DND-41 (cell line): Measurements from ENCODE around the gene PELI2.

ENCODE experiments used
- ATAC-seq: fragments of 200-7000 bp; cut with Tn5 transposase; 3 replicates; pipeline ENCODE4 v1.9.1; 2021; ENCODE audit warnings: low read depth; ENCODE audit not compliant: insufficient read depth
- DNase-seq: peaks from one replicate; pipeline ENCODE4 v3.0.0-alpha.2; 2020
- H2AFZ ChIP-seq: 2 replicates; pipeline ENCODE4 v1.6.0; 2012; ENCODE audit warnings: low read depth, low read length
- H3K27ac ChIP-seq: 2 replicates; pipeline ENCODE4 v1.5.1; 2012; ENCODE audit warnings: low read length, inconsistent platforms
- H3K27me3 ChIP-seq: fragments of 200-600 bp; sonication (generic); 2 replicates; pipeline ENCODE4 v1.6.0; 2012; ENCODE audit warnings: low read length, mild to moderate bottlenecking, inconsistent platforms; ENCODE audit not compliant: insufficient read depth, poor library complexity
- H3K36me3 ChIP-seq: 2 replicates; pipeline ENCODE4 v1.5.1; 2012; ENCODE audit warnings: low read length, inconsistent platforms; ENCODE audit not compliant: insufficient read depth
- H3K4me1 ChIP-seq: 2 replicates; pipeline ENCODE4 v1.5.1; 2012; ENCODE audit warnings: mild to moderate bottlenecking, low read length; ENCODE audit not compliant: insufficient read depth
- H3K4me2 ChIP-seq: 2 replicates; pipeline ENCODE4 v1.6.0; 2012; ENCODE audit warnings: mild to moderate bottlenecking, moderate library complexity, low read length, inconsistent platforms; ENCODE audit not compliant: insufficient read depth
- H3K4me3 ChIP-seq, 2 experiments: fragments of 200-600 bp in 1 of 2; shearing (Covaris generic) in 1 of 2; 2 replicates each; pipeline ENCODE4 v1.5.1; 2012 to 2016; ENCODE audit warnings: inconsistent platforms in 2 of 2, low read length in 2 of 2, mild to moderate bottlenecking in 2 of 2, low read depth in 1 of 2, moderate library complexity in 1 of 2
- H3K79me2 ChIP-seq: 2 replicates; pipeline ENCODE4 v1.6.0; 2012; ENCODE audit warnings: low read length, inconsistent platforms; ENCODE audit not compliant: insufficient read depth
- H3K9ac ChIP-seq: 2 replicates; pipeline ENCODE4 v1.6.0; 2012; ENCODE audit warnings: low read depth, mild to moderate bottlenecking, inconsistent platforms, low read length, moderate library complexity
- H3K9me3 ChIP-seq: 2 replicates; pipeline ENCODE4 v1.5.1; 2012; ENCODE audit warnings: low read length, moderate library complexity, mild to moderate bottlenecking, inconsistent platforms; ENCODE audit not compliant: insufficient read depth, severe bottlenecking
- H4K20me1 ChIP-seq: 2 replicates; pipeline ENCODE4 v1.6.0; 2012; ENCODE audit warnings: low read length; ENCODE audit not compliant: insufficient read depth
- CTCF ChIP-seq: IDR thresholded peaks from 2 replicates; pipeline ENCODE4 v1.5.1; 2012; ENCODE audit warnings: borderline replicate concordance, low read length, moderate library complexity, mild to moderate bottlenecking; ENCODE audit not compliant: poor library complexity, severe bottlenecking; ENCODE audit errors: extremely low read depth
- EZH2 ChIP-seq: IDR thresholded peaks from 3 replicates; pipeline ENCODE4 v1.6.1; 2012; ENCODE audit warnings: borderline replicate concordance, low read depth, mild to moderate bottlenecking, moderate library complexity, low read length, inconsistent platforms; ENCODE audit not compliant: severe bottlenecking

The PELI2 gene

GRCh38 chr14:56300495-56300894 lies 182.3 kb downstream of the PELI2 start:
- no peak overlapping the region for H3K27ac ChIP-seq
- no peak for ATAC-seq

GRCh38 chr14:56304456-56304855 lies 186.2 kb downstream of the PELI2 start:
- no peaks in the 10 kb centered on the region for H3K27me3 ChIP-seq
- peaks cover 9% of the 10 kb centered on the region; the same call in 1 of the 2 replicates for H3K36me3 ChIP-seq
- H4K20me1 ChIP-seq: no peaks in the 10 kb centered on the region
- no peaks in the 10 kb centered on the region for H3K79me2 ChIP-seq
- no peak overlapping the region for H3K27ac ChIP-seq
- ATAC-seq (no peak), DNase-seq (no peak)
- no peak overlapping the region for H3K4me2 ChIP-seq
- H3K9ac ChIP-seq: no peak overlapping the region
- no peaks in the 10 kb centered on the region for H3K9me3 ChIP-seq
- no peak overlapping the region for H2AFZ ChIP-seq
- no peak overlapping the region for H3K4me3 ChIP-seq
- H3K4me1 ChIP-seq: no peaks in the 10 kb centered on the region
- no peak for TF ChIP-seq CTCF
- no peak for TF ChIP-seq EZH2

More at GRCh38 chr14:56300495-56300894, 182.3 kb downstream of the PELI2 start:
- Histone ChIP-seq H3K4me2 (no peak overlapping the region), H3K79me2 (peaks cover 2% of the 10 kb centered on the region), H3K9me3 (no peaks in the 10 kb centered on the region), H3K4me1 (no peaks in the 10 kb centered on the region), H3K27me3 (no peaks in the 10 kb centered on the region), H2AFZ (no peak overlapping the region), H3K9ac (no peak overlapping the region), H3K36me3 (peaks cover 43% of the 10 kb centered on the region), H4K20me1 (0 out of 2 replicates have a peak, but pooled peaks cover 4% of the 10 kb centered on the region), H3K4me3 (no peak overlapping the region)
- no peak for DNase-seq
- no peak for TF ChIP-seq CTCF
- TF ChIP-seq EZH2: no peak

GRCh38 chr14:56309198-56309597 lies 191.0 kb downstream of the PELI2 start:
- Histone ChIP-seq H3K79me2 (no peaks in the 10 kb centered on the region), H4K20me1 (no peaks in the 10 kb centered on the region), H2AFZ (no peak overlapping the region), H3K27me3 (no peaks in the 10 kb centered on the region), H3K9me3 (no peaks in the 10 kb centered on the region), H3K4me3 (no peak overlapping the region), H3K4me1 (no peaks in the 10 kb centered on the region), H3K36me3 (0 out of 2 replicates have a peak, but pooled peaks cover 3% of the 10 kb centered on the region), H3K9ac (no peak overlapping the region), H3K4me2 (no peak overlapping the region), H3K27ac (no peak overlapping the region)
- no peak for TF ChIP-seq EZH2
- TF ChIP-seq CTCF: no peak
- DNase-seq (no peak), ATAC-seq (no peak)

- Histone ChIP-seq H3K9me3 (no peaks in the 10 kb centered on the region), H3K36me3 (0 out of 2 replicates have a peak, but pooled peaks cover 3% of the 10 kb centered on the region), H3K4me1 (no peaks in the 10 kb centered on the region), H3K4me2 (no peak overlapping the region), H3K27ac (no peak overlapping the region), H3K9ac (no peak overlapping the region), H3K4me3 (no peak overlapping the region), H4K20me1 (no peaks in the 10 kb centered on the region), H3K79me2 (no peaks in the 10 kb centered on the region), H3K27me3 (no peaks in the 10 kb centered on the region), H2AFZ (no peak overlapping the region)
- ATAC-seq (no peak), DNase-seq (no peak)
- no peak for TF ChIP-seq CTCF
- no peak for TF ChIP-seq EZH2
These were observed 192.4 kb downstream of the PELI2 start for GRCh38 chr14:56310643-56311042.
